GM12875 (cell line): ENCODE results near the gene ZNF195.
"Not testable (repeated sequence)": the region's sequence is repeated elsewhere in the genome, so short reads cannot be mapped to it uniquely, and the experiment has no call there.

ENCODE experiments used
- H3K4me3 ChIP-seq: one replicate; pipeline ENCODE4 v1.5.1; 2011; ENCODE audit warnings: low read depth, low read length, control low read depth
- TF ChIP-seq, protein P1 (sequence below): IDR thresholded peaks from 2 replicates; pipeline ENCODE4 v1.5.1; 2011; ENCODE audit warnings: low read depth, mild to moderate bottlenecking, control low read depth, inconsistent platforms, low read length, moderate library complexity, borderline replicate concordance; ENCODE audit not compliant: insufficient read depth

Gene ZNF195

DNA sequence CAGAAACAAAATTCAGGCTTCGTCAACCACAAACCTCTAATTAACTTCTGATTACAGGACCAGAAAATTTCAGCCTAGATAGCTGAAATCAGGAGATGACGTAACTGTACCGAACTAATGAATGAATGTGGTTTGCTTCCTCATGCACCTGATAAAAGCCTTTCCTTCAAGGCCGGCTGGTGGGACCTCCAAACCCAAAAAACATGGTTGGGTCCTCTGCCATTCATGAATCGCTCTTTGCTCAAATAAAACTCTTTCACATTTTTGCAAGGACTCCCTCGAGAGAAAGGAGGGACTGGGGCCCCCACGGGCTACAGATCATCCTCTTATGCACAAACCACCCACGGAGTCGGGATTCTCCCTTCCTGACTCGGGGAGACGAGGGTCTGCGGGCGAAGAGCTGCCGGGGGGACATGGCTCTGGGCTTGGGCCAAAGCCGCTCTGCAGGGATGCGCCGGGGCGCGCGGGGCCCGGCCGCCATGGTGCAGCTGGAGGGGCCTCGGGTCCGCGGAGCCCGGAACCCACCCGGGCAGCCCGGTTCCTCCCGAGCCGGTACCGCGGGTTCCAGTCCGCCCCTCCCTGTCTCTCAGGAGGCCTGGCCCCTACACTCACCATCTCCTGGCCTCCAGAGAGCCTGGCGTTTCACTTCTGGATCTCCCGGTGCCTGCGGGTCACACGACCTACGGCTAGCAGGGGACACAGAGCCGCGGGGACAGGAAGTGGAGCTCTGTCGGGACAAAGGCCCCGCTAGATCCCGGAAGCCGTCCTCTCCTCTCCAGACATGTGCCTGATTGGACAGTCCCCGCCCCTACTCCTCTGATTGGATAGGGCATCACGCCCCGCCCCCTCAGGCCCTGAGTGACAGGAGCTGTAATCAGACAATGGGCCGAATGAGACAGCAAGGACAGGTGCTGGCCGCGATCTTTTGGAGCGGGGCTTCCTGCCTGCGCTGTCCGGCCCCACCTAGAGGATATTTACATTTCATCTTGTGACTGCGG lies at the start of gene ZNF195:
ZNF195 (minus strand) TSS at position 721 of the 998 bp plus-strand sequence; CDS start at position 615, 106 bp downstream.
- peak within 1 kb of the TSS; percentile 71 for H3K4me3 ChIP-seq
- TF ChIP-seq, protein P1, sequence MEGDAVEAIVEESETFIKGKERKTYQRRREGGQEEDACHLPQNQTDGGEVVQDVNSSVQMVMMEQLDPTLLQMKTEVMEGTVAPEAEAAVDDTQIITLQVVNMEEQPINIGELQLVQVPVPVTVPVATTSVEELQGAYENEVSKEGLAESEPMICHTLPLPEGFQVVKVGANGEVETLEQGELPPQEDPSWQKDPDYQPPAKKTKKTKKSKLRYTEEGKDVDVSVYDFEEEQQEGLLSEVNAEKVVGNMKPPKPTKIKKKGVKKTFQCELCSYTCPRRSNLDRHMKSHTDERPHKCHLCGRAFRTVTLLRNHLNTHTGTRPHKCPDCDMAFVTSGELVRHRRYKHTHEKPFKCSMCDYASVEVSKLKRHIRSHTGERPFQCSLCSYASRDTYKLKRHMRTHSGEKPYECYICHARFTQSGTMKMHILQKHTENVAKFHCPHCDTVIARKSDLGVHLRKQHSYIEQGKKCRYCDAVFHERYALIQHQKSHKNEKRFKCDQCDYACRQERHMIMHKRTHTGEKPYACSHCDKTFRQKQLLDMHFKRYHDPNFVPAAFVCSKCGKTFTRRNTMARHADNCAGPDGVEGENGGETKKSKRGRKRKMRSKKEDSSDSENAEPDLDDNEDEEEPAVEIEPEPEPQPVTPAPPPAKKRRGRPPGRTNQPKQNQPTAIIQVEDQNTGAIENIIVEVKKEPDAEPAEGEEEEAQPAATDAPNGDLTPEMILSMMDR: no peak

DNA sequence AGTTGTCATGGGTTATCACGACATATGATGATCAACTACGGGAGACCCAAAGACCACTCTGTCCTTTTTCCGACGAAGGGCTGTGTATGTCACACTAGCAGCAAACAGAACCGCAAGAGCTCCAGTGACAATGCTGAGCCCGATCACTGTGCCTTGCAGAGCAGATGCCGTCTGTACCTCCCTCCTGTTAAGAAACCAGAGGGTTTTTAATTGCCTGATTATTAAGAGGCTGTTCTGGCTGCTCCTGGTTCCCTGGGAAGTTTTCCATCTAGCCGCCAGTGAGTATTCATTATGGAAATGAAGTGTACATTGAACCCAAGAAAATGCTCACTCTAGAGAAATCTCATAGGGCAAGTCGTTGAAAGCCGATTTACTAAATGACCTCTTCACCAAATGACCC lies 49.1 kb upstream of the ZNF195 start:
- not testable (repeated sequence) for H3K4me3 ChIP-seq

DNA sequence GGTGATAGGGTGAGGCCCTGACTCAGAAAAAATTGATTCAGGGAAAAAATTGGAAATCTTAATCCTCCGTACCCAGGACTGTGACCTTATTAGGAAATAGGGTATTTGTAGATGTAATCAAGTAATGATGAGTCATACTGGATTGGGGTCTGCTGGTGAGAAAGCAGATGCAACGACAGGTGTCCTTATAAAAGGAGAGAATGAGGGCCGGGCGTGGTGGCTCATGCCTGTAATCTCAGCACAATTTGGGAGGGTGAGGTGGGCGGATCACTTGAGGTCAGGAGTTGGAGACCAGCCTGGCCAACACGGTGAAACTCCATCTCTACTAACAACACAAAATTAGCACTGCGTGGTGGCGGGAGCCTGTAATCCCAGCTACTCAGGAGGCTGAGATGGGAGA lies 47.6 kb upstream of the ZNF195 start:
- H3K4me3 ChIP-seq: not testable (repeated sequence)

DNA sequence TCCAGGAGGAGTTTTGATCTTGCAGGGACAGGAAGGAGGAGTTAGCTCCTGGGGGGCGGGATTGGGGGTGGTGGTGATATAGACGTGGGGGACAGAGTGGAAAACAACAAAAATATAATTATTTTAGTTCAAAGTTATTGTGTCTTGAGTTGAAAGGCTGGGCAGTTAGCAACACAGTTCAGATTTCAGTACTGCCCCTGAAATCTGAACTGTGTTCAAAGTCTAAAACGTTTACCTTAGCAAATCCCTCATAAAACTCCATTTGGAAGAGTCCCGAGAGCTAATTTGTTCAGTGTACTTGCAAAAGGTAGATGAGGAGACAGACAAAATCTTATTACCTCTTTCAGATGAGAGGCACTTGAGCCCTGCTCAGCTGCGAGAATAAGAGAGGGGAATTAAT lies 45.0 kb upstream of the ZNF195 start:
- not testable (repeated sequence) for H3K4me3 ChIP-seq

DNA sequence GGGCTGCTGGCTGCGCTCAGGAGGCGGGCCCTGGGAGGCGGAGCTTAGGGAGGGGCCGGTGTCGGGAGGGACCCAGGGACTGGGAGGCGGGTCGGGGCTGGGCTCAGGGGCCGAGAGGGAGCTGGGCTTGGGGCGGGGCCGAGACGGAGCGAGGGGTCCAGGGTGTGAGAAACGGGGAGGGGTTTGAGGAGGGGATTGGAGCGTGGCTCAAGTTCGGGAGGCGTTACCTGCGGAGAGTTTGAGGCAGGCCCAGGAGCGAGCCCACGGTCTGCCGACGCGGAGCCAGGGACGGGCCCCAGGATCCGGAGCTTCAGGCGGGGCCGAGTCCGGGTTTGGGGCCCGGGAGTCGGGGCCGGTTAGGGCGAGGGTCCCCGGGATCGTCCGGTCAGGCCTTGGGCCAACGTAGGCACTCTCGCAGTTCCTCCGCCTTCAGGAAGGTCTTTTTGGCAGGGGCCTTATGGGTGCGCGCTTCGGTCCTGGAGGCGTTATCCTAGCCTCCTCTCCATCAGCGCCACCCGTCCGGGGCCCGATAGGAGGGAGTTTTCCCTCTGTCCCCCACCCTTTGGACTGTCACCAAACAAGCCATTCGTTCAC lies 44.3 kb upstream of the ZNF195 start:
- peak overlapping the region; percentile 58 for H3K4me3 ChIP-seq

DNA sequence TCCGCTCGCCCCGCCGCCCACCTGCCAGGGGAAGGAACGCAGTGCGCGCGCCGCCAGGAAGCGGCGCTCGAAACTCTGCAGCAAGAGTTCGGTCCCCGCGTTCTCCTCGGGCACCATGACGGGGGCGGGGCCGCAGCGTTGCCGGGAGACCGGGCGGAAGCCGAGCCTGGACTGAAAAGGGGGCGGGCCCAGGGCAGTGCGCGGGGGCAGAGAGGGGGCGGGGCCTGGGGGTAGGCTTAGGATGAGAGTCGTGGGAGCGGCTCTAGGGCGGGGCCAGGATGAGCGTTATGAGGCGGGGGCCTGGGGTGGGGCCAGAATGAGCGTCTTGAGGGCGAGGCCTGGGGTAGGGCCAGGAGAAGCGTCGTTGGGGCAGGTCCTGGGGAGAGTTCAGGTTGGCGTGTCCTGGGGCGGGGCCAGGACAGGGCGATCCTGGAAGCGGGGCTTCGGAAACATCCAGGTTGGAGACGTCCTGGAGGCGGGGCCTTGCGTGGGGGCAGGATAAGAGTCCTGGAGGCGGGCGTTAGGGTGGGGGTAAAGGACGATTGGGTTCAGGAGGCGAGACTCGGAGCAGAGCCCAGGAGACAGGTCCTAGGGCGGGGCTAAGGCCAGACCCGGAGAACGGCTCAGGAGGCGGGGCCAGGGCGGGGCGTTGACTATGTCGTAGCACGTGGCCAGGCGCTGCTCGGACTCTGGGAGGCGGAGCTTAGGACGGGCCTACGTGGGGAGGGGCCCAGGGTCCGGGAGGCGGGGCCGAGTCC lies 43.6 kb upstream of the ZNF195 start:
- H3K4me3 ChIP-seq: peak overlapping the region; percentile 67

DNA sequence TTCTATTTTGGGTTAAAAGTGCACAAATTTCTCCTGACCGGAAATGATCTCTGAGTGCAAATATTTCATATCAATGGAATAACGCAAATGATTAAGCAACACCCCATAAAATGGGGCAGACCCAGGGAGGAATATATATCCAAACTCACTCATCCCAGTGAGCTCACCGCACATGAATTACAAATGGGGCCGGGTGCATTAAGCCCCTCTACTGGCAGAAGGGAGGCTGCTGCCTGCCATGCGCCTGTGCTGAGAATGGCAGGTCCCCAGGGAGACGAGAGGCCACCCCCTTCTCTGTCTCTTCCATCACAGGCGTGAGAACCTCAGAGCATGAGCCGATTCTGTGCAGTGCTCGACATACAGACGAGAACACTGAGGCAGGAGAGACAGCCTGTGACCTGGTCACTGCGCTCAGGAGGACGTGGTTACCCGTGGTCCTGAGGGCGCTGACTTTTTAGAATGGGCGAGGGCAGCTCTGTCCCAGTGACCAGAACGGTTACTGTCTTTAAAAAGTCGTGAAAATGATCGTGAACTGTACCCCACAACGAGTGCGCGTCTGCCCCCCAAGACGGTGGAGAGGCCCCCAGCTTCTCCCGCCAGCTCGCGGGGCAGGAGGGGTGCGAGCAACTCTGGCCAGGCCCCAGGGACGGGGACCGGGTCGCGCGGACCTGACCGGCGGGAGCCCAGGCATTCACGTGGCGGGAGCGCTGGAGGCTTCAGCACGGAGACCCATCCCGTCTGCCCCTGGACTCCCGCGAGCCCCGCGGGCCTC lies 42.8 kb upstream of the ZNF195 start:
- peak overlapping the region; percentile 67 for H3K4me3 ChIP-seq

DNA sequence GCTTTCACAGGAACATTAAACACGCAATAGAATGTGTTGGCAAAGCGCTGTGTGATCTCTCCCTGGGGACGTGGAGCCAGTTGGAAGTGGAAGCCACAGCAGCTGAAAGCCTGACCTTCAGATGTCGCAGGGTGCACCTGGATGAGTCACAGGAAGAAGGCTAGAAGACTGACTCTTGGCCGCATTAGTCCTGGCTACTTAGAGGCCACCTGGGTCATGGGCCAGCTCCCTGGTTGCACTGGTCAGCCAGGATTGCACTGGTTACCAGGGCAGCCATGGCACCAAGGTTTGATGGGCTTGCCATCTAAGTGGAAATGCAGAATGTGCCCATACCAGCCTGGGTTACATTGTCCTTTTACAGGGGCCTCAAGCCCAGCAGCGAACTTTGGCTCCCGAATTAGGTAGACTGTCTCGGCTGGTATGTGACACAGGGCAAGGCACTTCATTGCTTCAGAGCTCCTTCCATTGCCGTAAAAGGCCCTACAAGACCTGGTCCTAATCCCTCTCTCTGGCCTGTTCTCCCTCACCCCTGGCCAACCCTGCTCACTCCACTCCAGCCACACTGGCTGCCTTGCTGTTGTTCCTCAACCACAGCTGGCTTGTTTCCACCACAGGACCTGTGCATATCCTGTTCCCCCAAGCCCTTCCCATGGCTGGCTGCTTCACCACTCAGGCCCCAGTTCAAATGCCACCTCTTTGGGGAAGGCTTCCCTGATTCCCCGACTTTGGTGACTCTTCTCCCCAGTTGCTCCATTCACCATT lies 41.5 kb upstream of the ZNF195 start:
- H3K4me3 ChIP-seq: not testable (repeated sequence)

DNA sequence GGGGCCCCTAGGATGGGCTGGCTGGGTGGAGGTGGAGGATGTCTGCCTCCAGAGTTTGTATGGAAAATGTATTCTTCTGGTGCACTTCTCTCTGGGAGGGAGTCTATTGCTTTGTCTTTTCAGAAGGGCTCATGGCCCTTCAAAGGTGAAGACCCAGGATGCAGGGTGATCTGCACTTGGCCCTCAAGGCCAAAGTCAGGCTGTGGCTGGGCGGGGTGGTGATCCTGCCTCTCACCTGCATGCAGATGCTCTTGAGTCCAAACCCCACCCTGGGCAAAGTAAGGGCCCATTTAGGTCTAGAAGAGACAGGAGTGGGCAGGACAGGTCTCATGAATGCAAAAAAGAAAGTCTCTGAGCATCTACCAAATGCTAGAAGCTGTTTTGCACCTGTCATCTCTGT lies 40.5 kb upstream of the ZNF195 start:
- not testable (repeated sequence) for H3K4me3 ChIP-seq

DNA sequence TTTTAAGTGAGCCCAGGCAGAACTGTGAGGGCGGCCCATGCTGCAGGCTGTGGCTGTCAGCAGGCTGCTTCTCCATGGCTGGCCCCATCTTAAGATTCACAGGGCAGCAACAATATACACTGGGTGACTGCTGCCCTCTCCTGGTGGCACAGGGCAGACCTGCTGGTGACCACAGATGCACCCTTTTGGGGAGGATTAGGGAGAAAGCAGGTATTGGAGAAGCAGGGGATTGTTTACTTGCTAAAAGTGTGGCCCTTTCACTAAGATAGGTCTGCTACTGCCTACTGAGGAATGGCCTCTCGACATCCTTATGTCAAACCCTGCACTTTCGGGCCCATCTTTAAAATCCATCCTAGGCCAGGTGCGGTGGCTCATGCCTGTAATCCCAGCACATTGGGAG lies 38.1 kb upstream of the ZNF195 start:
- TF ChIP-seq, protein P1: peak; percentile 32; the same call in 1 of the 2 replicates
- H3K4me3 ChIP-seq: not testable (repeated sequence)

DNA sequence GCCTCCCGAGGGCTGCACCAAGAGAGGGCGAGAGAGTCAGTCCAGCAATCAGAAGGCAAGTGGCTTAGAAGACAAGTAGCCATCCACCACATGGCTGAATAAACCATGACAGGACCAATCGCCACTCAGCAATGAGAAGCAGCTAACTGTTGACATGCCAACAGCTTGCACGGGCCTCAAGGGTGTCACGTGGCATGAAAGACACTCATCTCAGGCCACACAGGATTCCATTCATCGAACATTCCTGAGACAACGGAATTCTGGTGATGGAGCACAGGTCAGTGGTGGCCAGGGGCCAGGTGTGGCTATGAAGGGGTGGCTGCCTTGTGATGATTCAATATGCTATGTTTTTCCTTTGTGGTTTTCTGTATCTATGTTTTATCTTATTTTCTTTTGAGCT lies 36.4 kb upstream of the ZNF195 start:
- not testable (repeated sequence) for H3K4me3 ChIP-seq

DNA sequence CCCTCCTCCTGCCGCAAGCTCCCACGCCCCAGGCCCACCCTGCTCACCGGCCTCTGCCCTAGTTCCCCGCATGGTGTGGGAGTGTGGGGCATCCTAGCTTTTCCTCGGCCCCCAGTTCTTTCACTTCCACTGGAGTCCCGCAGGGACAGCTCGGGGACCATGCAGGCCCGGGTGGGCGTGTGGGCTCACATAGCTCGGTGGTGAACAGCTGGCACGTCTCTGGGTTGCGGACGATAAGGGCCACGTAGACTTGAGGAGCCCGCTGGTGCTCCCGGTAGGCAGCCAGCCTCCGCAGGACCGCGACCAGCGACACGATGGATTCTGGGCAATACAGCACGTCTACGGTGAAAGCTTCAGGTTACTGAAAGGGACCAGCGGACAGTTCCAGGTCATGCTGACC lies 34.7 kb upstream of the ZNF195 start:
- H3K4me3 ChIP-seq: not testable (repeated sequence)
